ENCODE measurements around the gene CARF.
"Not testable (repeated sequence)": the region's sequence is repeated elsewhere in the genome, so short reads cannot be mapped to it uniquely, and the experiment has no call there.

CARF gene

GRCh38 chr2:202960524-202960923 is 48.4 kb downstream of the CARF start:
- H3K9me3 ChIP-seq (ENCODE audit: control insufficient read depth, insufficient read depth, low read length), result no peaks in the 10 kb centered on the region
- no peak overlapping the region for H3K9ac ChIP-seq (ENCODE audit: low read depth, low read length)
- no peaks in the 10 kb centered on the region for H3K36me3 ChIP-seq (ENCODE audit: insufficient read depth, low read length)
- no peaks in the 10 kb centered on the region; the same call in 1 of the 2 replicates for H3K4me1 ChIP-seq (ENCODE audit: insufficient read depth, low read length)

DNA sequence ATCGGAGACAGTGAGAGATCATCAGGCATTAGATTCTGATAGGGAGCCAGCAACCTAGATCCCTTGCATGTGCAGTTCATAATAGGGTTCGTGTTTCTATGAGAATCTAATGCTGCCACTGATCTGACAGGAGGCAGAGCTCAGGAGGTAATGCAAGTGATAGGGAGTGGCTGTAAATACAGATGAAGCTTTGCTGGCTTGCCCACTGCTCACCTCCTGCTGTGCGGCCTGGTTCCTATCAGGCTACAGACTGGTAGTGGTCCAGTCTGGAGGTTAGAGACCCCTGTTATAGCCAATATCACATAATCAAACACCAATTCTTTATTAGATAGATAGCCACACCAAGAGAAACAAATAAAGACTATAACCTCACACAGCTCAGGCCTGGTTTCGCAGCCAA is 51.6 kb downstream of the CARF start:
- Histone ChIP-seq H3K4me1 (ENCODE audit: insufficient read depth, low read length) (peaks cover 5% of the 10 kb centered on the region), H3K36me3 (ENCODE audit: insufficient read depth, low read length) (no peaks in the 10 kb centered on the region), H3K9me3 (ENCODE audit: control insufficient read depth, insufficient read depth, low read length) (no peaks in the 10 kb centered on the region), H3K9ac (ENCODE audit: low read depth, low read length) (no peak overlapping the region)

GRCh38 chr2:202965810-202966460 is 53.9 kb downstream of the CARF start:
- H3K4me1 ChIP-seq (ENCODE audit: insufficient read depth, low read length), result peaks cover 5% of the 10 kb centered on the region
- no peaks in the 10 kb centered on the region for H3K36me3 ChIP-seq (ENCODE audit: insufficient read depth, low read length)
- H3K9me3 ChIP-seq (ENCODE audit: control insufficient read depth, insufficient read depth, low read length), result no peaks in the 10 kb centered on the region
- no peak overlapping the region; the same call in 1 of the 2 replicates for H3K9ac ChIP-seq (ENCODE audit: low read depth, low read length)

DNA sequence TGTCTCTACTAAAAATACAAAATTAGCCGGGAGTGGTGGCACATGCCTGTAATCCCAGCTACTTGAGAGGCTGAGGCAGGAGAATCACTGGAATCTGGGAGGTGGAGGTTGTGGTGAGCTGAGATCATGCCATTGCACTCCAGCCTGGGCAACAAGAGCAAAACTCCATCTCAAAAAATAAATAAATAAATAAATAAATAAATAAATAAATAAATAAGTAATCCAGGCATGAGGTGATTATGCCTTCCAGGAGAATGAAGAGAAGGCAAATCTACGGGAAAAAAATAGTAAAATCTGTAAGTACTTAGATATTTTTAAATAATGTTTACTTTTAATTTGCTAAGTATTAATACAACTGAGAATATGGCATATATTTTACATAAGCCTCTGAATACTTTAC is 57.3 kb downstream of the CARF start:
- not testable (repeated sequence) for H3K4me1 ChIP-seq (ENCODE audit: insufficient read depth, low read length); H3K9ac ChIP-seq (ENCODE audit: low read depth, low read length); H3K36me3 ChIP-seq (ENCODE audit: insufficient read depth, low read length); H3K9me3 ChIP-seq (ENCODE audit: control insufficient read depth, insufficient read depth, low read length)

- Histone ChIP-seq H3K4me1 (ENCODE audit: insufficient read depth, low read length) (no peaks in the 10 kb centered on the region), H3K36me3 (ENCODE audit: insufficient read depth, low read length) (no peaks in the 10 kb centered on the region; the same call in 1 of the 2 replicates), H3K9me3 (ENCODE audit: control insufficient read depth, insufficient read depth, low read length) (no peaks in the 10 kb centered on the region), H3K9ac (ENCODE audit: low read depth, low read length) (no peak overlapping the region)
Measured at GRCh38 chr2:202976809-202977208, 64.7 kb downstream of the CARF start.

- no peaks in the 10 kb centered on the region for H3K36me3 ChIP-seq (ENCODE audit: insufficient read depth, low read length)
- H3K4me1 ChIP-seq (ENCODE audit: insufficient read depth, low read length), result no peaks in the 10 kb centered on the region
- H3K9me3 ChIP-seq (ENCODE audit: control insufficient read depth, insufficient read depth, low read length), result no peaks in the 10 kb centered on the region
- no peak overlapping the region for H3K9ac ChIP-seq (ENCODE audit: low read depth, low read length)
Measured at GRCh38 chr2:202982779-202983491, 70.9 kb downstream of the CARF start.

GRCh38 chr2:202989749-202990148 is 77.7 kb downstream of the CARF start:
- no peaks in the 10 kb centered on the region for H3K4me1 ChIP-seq (ENCODE audit: insufficient read depth, low read length)
- no peaks in the 10 kb centered on the region for H3K9me3 ChIP-seq (ENCODE audit: control insufficient read depth, insufficient read depth, low read length)
- H3K36me3 ChIP-seq (ENCODE audit: insufficient read depth, low read length), result no peaks in the 10 kb centered on the region; the same call in 1 of the 2 replicates
- no peak overlapping the region for H3K9ac ChIP-seq (ENCODE audit: low read depth, low read length)

DNA sequence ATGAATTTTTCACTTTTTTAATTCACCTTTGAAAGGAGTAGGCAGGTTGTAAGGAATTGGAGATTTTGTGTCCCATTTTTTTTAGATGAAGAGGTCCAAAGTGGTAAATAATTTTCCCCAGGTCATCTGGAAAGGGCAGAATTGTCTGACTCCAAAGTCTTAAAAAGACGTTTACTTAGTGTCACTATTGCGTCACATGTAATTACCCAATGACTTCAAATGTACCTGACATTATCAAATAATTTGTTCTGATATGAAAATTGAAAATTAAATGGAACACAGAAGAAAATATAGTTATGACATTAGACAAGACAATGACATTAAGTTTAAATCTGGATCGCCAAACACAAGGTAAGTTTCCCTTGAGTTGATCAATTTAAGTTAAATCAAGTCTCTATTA is 78.4 kb downstream of the CARF start:
- Histone ChIP-seq H3K9me3 (ENCODE audit: control insufficient read depth, insufficient read depth, low read length) (no peaks in the 10 kb centered on the region), H3K36me3 (ENCODE audit: insufficient read depth, low read length) (no peaks in the 10 kb centered on the region; the same call in 1 of the 2 replicates), H3K4me1 (ENCODE audit: insufficient read depth, low read length) (no peaks in the 10 kb centered on the region), H3K9ac (ENCODE audit: low read depth, low read length) (no peak overlapping the region)

DNA sequence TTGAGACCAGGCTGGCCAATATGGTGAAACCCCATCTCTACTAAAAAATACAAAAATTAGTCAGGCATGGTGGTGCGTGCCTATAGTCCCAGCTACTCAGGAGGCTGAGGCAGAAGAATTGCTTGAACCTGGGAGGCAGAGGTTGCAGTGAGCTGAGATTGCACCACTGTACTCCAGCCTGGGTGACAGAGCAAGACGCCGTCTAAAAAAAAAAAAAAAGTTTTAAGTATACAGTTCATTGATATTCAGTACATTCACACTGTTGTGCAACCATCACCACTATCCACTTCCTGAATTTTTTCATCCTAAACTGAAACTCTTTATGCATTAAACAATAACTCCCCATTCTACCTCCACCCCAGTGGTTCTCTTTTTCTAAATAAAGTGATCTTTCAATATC is 85.0 kb downstream of the CARF start:
- not testable (repeated sequence) for H3K4me1 ChIP-seq (ENCODE audit: insufficient read depth, low read length); H3K9me3 ChIP-seq (ENCODE audit: control insufficient read depth, insufficient read depth, low read length); H3K9ac ChIP-seq (ENCODE audit: low read depth, low read length); H3K36me3 ChIP-seq (ENCODE audit: insufficient read depth, low read length)

DNA sequence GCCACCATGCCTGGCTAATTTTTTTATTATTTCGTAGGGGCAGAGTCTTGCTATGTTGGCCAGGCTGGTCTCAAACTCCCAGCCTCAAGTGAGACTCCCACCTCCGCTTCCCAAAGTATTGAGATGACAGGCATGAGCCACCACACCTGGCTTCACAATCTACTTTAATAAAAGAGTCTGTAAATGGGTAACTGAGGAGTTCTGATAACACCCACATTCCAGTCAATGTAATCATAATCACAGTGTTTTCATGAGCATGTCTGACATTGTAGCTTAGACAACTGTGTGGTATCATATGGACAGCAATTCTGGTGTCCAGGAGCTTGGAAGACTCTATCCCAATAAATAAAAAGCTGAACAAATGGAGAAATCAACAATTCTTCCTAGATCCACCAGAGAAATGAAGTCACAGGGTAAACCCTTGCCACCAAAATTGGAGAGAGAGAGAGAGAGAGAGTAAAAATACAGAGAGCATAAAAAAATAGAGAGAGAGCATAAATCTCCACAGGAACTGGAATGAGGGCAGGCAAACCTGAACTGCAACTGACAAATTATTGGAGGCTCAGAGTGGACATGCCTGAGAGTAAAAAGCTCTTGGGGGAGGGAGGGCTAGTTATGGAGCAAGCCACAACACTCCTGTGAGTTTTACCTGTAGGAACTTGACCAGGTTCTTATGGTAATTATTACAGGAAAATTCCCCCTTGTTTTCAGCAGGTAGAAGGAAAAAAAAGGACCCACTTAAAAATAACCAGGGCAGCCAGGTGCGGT is 90.2 kb downstream of the CARF start:
- no peaks in the 10 kb centered on the region for H3K4me1 ChIP-seq (ENCODE audit: insufficient read depth, low read length)
- no peaks in the 10 kb centered on the region for H3K36me3 ChIP-seq (ENCODE audit: insufficient read depth, low read length)
- no peaks in the 10 kb centered on the region for H3K9me3 ChIP-seq (ENCODE audit: control insufficient read depth, insufficient read depth, low read length)
- H3K9ac ChIP-seq (ENCODE audit: low read depth, low read length), result no peak overlapping the region

- Histone ChIP-seq H3K9me3 (ENCODE audit: control insufficient read depth, insufficient read depth, low read length) (no peaks in the 10 kb centered on the region), H3K4me1 (ENCODE audit: insufficient read depth, low read length) (no peaks in the 10 kb centered on the region), H3K36me3 (ENCODE audit: insufficient read depth, low read length) (no peaks in the 10 kb centered on the region), H3K9ac (ENCODE audit: low read depth, low read length) (no peak overlapping the region)
Measured at GRCh38 chr2:203003716-203004115, 91.6 kb downstream of the CARF start.

DNA sequence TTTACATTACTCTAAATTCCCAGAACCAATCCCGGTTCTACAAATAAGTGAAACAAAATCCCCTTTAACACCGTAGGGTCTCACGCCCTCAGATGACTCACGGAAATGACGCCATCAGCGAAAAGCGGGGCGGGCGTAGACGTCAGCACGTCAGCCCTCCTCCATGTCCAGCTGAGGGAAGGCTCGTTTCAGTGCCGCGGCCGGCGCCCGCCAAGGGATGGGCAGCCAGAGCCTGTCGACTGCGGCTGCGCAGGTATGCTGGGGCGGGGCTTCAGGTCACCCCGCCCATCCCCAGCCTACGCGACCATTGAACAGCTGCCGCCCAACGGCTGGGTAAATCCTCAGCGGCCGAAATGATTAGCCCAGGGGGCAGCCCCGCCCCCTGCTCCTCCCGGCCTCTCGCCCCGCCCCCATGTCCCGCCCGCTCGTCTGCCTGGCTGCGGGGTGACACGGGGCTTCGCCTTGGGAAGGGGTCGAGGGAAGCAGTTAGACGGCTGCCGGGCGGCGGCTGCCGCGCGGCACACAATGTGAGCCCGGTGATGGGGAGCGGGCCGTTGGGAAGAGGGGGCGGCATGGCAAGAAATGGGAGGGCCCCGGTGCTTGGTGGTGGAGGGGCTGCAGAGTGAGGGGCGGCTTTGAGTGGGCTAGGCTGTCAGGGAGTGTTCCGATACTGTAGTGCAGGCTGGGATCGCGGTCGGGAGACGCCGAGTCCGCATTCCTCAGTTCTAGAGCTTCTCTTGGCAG is 102.6 kb downstream of the CARF start, which contains the start of gene NBEAL1:
Gene NBEAL1 (plus strand): TSS at position 420 of the 744 bp plus-strand sequence. CDS start 1,510 bp downstream, outside the sequence.
- no peaks in the 10 kb centered on the region for H3K9me3 ChIP-seq (ENCODE audit: control insufficient read depth, insufficient read depth, low read length)
- no peaks in the 10 kb centered on the region for H3K36me3 ChIP-seq (ENCODE audit: insufficient read depth, low read length)
- peak within 1 kb of the TSS; percentile 93 for H3K9ac ChIP-seq (ENCODE audit: low read depth, low read length)
- peaks cover 16% of the 10 kb centered on the region for H3K4me1 ChIP-seq (ENCODE audit: insufficient read depth, low read length)

GRCh38 chr2:203016716-203017115 is 104.6 kb downstream of the CARF start:
- Histone ChIP-seq H3K4me1 (ENCODE audit: insufficient read depth, low read length) (peaks cover 16% of the 10 kb centered on the region), H3K9ac (ENCODE audit: low read depth, low read length) (peak overlapping the region; percentile 32), H3K9me3 (ENCODE audit: control insufficient read depth, insufficient read depth, low read length) (no peaks in the 10 kb centered on the region), H3K36me3 (ENCODE audit: insufficient read depth, low read length) (no peaks in the 10 kb centered on the region)

- H3K36me3 ChIP-seq (ENCODE audit: insufficient read depth, low read length), result no peaks in the 10 kb centered on the region
- peaks cover 21% of the 10 kb centered on the region for H3K4me1 ChIP-seq (ENCODE audit: insufficient read depth, low read length)
- no peaks in the 10 kb centered on the region for H3K9me3 ChIP-seq (ENCODE audit: control insufficient read depth, insufficient read depth, low read length)
- peak overlapping the region; percentile 21; the same call in 1 of the 2 replicates for H3K9ac ChIP-seq (ENCODE audit: low read depth, low read length)
Measured at GRCh38 chr2:203018181-203018580, 106.1 kb downstream of the CARF start.
